Karpas-422 (cell line): Measurements from ENCODE around the gene FAM53C. TPM values are rescaled to one million over a fixed set of nuclear protein-coding genes. Genes with fewer than 3 reads are reported as not detected.

Experiments
- DNase-seq: peaks from one replicate; pipeline ENCODE4 v3.0.0-alpha.2; 2015
- H2AFZ ChIP-seq: fragments of 200-600 bp; sonication (generic); 2 replicates; pipeline ENCODE4 v1.6.1; 2014; ENCODE audit warnings: antibody characterized with exemption, low read length, mixed read lengths
- H3K27ac ChIP-seq: fragments of 200-600 bp; sonication (generic); 2 replicates; pipeline ENCODE4 v1.5.1; 2014; ENCODE audit warnings: mild to moderate bottlenecking, low read length, moderate library complexity
- H3K27me3 ChIP-seq: fragments of 200-600 bp; sonication (generic); 2 replicates; pipeline ENCODE4 v1.6.1; 2014; ENCODE audit warnings: low read length, mixed read lengths
- H3K36me3 ChIP-seq: fragments of 200-600 bp; sonication (generic); 2 replicates; pipeline ENCODE4 v1.6.1; 2014; ENCODE audit warnings: low read length, mixed read lengths; ENCODE audit not compliant: insufficient read depth
- H3K4me1 ChIP-seq: fragments of 200-600 bp; sonication (generic); 2 replicates; pipeline ENCODE4 v1.6.1; 2014; ENCODE audit warnings: mild to moderate bottlenecking, low read length, mixed read lengths
- H3K4me2 ChIP-seq: fragments of 200-600 bp; sonication (generic); 2 replicates; pipeline ENCODE4 v1.6.1; 2014; ENCODE audit warnings: low read length, low read depth, mild to moderate bottlenecking; ENCODE audit not compliant: poor library complexity, severe bottlenecking
- H3K4me3 ChIP-seq: fragments of 200-600 bp; sonication (generic); 2 replicates; pipeline ENCODE4 v1.5.1; 2014; ENCODE audit warnings: mild to moderate bottlenecking, antibody characterized with exemption, low read length, mixed read lengths
- H3K79me2 ChIP-seq: fragments of 200-600 bp; sonication (generic); 2 replicates; pipeline ENCODE4 v1.6.1; 2014; ENCODE audit warnings: mild to moderate bottlenecking, low read length, mixed read lengths
- H3K9ac ChIP-seq: fragments of 200-600 bp; sonication (generic); 2 replicates; pipeline ENCODE4 v1.6.0; 2014; ENCODE audit warnings: low read length
- H3K9me2 ChIP-seq: fragments of 200-600 bp; sonication (generic), shearing (Covaris generic); replicated peaks from 2 replicates; pipeline ENCODE4 v1.6.0; 2014; ENCODE audit warnings: mild to moderate bottlenecking, low read length, moderate library complexity; ENCODE audit not compliant: insufficient read depth
- H3K9me3 ChIP-seq: fragments of 300-700, 200-600 bp; sonication (generic); 2 replicates; pipeline ENCODE4 v1.6.1; 2014; ENCODE audit warnings: low read length, mixed read lengths
- H4K20me1 ChIP-seq: fragments of 200-600 bp; sonication (generic); 2 replicates; pipeline ENCODE4 v1.6.1; 2014; ENCODE audit warnings: mild to moderate bottlenecking, antibody characterized with exemption, low read length, low read depth; ENCODE audit not compliant: insufficient read depth
- total RNA-seq: library from RNA; depleted of rRNA; stranded (reverse); fragments of >200 nt; shearing (Covaris generic); gene quantifications from 2 replicates; pipeline ENCODE4 v1.2.3, GENCODE V29; 2014; ENCODE audit warnings: low replicate concordance

FAM53C gene
- total RNA-seq, 1 experiment from 2014 or later = 62.8 TPM

- Histone ChIP-seq H2AFZ (no peak overlapping the region), H3K27ac (no peak overlapping the region), H3K9ac (no peak overlapping the region), H3K27me3 (no peaks in the 10 kb centered on the region), H3K4me3 (no peak overlapping the region), H4K20me1 (peaks cover under 1% of the 10 kb centered on the region; the same call in 1 of the 2 replicates), H3K4me2 (no peak overlapping the region), H3K9me2 (no peaks in the 10 kb centered on the region), H3K36me3 (peaks cover 59% of the 10 kb centered on the region), H3K79me2 (peaks cover 29% of the 10 kb centered on the region), H3K4me1 (peaks cover 3% of the 10 kb centered on the region), H3K9me3 (no peaks in the 10 kb centered on the region)
- DNase-seq = no peak
These were observed 7.0 kb downstream of the FAM53C start for GRCh38 chr5:138344887-138345622.

DNA sequence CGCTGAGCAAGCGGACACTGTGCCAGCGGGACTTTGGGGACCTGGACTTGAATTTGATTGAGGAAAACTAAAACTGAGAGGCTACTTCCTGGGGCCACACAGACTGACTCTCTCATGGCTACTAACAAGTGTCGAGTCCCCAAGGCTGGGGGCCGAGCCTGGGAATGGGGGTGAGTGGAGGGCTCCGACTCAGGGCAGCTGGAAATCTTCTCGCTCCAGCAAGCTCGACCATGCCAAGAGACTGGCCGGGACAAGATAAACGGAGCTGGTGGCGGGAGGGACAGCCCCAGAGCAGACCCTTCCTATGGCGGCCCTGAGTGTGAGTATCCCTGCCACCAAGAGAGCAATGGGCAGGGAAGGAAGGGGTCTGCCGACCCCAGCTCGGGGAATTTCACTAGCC lies 8.8 kb downstream of the FAM53C start:
- H3K9ac ChIP-seq = no peak overlapping the region
- H4K20me1 ChIP-seq = no peaks in the 10 kb centered on the region
- H3K27ac ChIP-seq = no peak overlapping the region
- DNase-seq = no peak
- H3K9me2 ChIP-seq = no peaks in the 10 kb centered on the region
- H3K27me3 ChIP-seq = no peaks in the 10 kb centered on the region
- no peak overlapping the region for H3K4me3 ChIP-seq
- no peaks in the 10 kb centered on the region for H3K9me3 ChIP-seq
- H3K36me3 ChIP-seq = peaks cover 52% of the 10 kb centered on the region
- no peaks in the 10 kb centered on the region for H3K4me1 ChIP-seq
- H3K4me2 ChIP-seq = no peak overlapping the region
- H3K79me2 ChIP-seq = peaks cover 11% of the 10 kb centered on the region
- no peak overlapping the region for H2AFZ ChIP-seq

DNA sequence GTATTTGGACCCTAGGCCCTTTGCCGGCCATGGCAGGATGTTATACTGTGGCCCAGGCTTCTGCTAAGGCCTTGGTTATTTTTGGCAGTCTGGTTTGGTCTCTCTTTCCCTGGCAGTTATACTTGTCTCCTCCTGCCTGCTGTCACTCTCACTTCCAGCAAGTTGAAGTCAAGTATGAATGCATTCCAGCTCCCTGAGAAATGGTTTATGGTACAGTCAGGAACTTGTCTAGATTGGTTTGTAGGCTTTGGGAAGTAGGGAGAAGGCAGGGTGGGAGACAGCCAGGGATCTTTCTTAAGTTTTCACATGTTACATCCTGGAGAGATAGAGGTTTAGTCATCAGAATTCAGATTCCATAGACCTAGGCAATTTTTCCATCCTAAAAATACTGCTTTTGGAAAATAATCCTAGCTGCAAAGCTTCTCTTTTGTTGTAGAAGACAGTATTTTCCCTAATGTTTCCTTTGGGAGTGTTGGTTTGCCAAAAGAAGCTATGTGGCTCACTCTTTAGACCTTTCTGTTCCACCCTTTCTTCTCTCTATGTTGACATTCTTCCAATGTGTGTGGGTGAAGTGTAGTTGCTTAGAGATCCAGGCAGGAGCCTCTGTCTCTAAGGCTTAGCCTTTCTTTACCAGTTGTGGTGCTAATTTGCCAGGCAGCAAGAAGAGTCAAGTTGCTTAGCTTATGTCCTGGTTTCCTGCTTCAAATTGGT lies 11.9 kb downstream of the FAM53C start:
- 0 out of 2 replicates have a peak overlapping the region, but pooled peaks have one; percentile 19 for H3K27ac ChIP-seq
- peaks cover 23% of the 10 kb centered on the region for H3K79me2 ChIP-seq
- H3K4me3 ChIP-seq = no peak overlapping the region
- no peak overlapping the region for H2AFZ ChIP-seq
- no peaks in the 10 kb centered on the region for H4K20me1 ChIP-seq
- DNase-seq = no peak
- no peaks in the 10 kb centered on the region for H3K9me2 ChIP-seq
- H3K9me3 ChIP-seq = no peaks in the 10 kb centered on the region
- no peak overlapping the region for H3K4me2 ChIP-seq
- peaks cover 39% of the 10 kb centered on the region for H3K36me3 ChIP-seq
- H3K4me1 ChIP-seq = peaks cover 12% of the 10 kb centered on the region
- no peaks in the 10 kb centered on the region for H3K27me3 ChIP-seq
- H3K9ac ChIP-seq = no peak overlapping the region

DNA sequence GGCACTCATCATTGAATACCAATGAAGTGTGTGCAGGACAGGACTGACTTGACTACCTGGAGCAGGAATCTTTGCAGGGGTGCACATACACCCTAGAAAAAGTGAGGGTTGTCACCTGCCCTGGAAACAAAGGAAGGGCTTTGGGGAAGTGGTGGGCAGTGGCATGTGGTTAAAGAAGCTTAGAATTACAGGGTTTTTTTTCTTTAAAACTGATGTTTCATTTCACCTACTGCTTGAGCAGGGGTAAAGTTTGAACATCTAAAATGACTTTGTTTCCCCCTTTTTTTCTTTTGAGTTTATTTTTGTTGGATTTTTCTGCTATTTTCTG lies 12.5 kb downstream of the FAM53C start:
- Histone ChIP-seq H3K27me3 (no peaks in the 10 kb centered on the region), H3K36me3 (peaks cover 34% of the 10 kb centered on the region), H3K79me2 (peaks cover 29% of the 10 kb centered on the region), H3K4me3 (no peak overlapping the region), H3K9ac (no peak overlapping the region), H3K27ac (no peak overlapping the region), H4K20me1 (no peaks in the 10 kb centered on the region), H2AFZ (no peak overlapping the region), H3K9me2 (no peaks in the 10 kb centered on the region), H3K9me3 (no peaks in the 10 kb centered on the region), H3K4me2 (no peak overlapping the region), H3K4me1 (peaks cover 15% of the 10 kb centered on the region)
- no peak for DNase-seq

GRCh38 chr5:138351056-138351455 lies 13.0 kb downstream of the FAM53C start:
- H3K79me2 ChIP-seq = peaks cover 34% of the 10 kb centered on the region
- no peak overlapping the region for H3K27ac ChIP-seq
- no peaks in the 10 kb centered on the region for H3K27me3 ChIP-seq
- H3K9me2 ChIP-seq = no peaks in the 10 kb centered on the region
- no peaks in the 10 kb centered on the region for H4K20me1 ChIP-seq
- DNase-seq = no peak
- H3K9ac ChIP-seq = no peak overlapping the region
- H3K4me2 ChIP-seq = no peak overlapping the region
- H3K9me3 ChIP-seq = no peaks in the 10 kb centered on the region
- no peak overlapping the region for H2AFZ ChIP-seq
- H3K4me1 ChIP-seq = peaks cover 15% of the 10 kb centered on the region
- peaks cover 33% of the 10 kb centered on the region for H3K36me3 ChIP-seq
- H3K4me3 ChIP-seq = no peak overlapping the region

GRCh38 chr5:138351517-138351916 lies 13.5 kb downstream of the FAM53C start:
- Histone ChIP-seq H3K4me3 (no peak overlapping the region), H3K36me3 (peaks cover 33% of the 10 kb centered on the region), H3K4me2 (no peak overlapping the region), H3K27ac (no peak overlapping the region), H3K27me3 (no peaks in the 10 kb centered on the region), H3K9me2 (no peaks in the 10 kb centered on the region), H3K9ac (no peak overlapping the region), H3K9me3 (no peaks in the 10 kb centered on the region), H2AFZ (no peak overlapping the region), H4K20me1 (no peaks in the 10 kb centered on the region), H3K79me2 (peaks cover 38% of the 10 kb centered on the region), H3K4me1 (peaks cover 15% of the 10 kb centered on the region)
- DNase-seq = no peak

- Histone ChIP-seq H3K9ac (peak within 1 kb of the TSS; percentile 99), H3K9me2 (no peaks in the 10 kb centered on the region), H3K4me2 (peak within 1 kb of the TSS; percentile 83), H3K4me3 (peak within 1 kb of the TSS; percentile 98), H3K27ac (peak within 1 kb of the TSS; percentile 96), H3K79me2 (peaks cover 45% of the 10 kb centered on the region), H4K20me1 (no peaks in the 10 kb centered on the region), H3K36me3 (peaks cover 26% of the 10 kb centered on the region), H2AFZ (peak within 1 kb of the TSS; percentile 39; the same call in 1 of the 2 replicates), H3K27me3 (no peaks in the 10 kb centered on the region), H3K4me1 (peaks cover 15% of the 10 kb centered on the region), H3K9me3 (no peaks in the 10 kb centered on the region)
- DNase-seq = peak; percentile 97
These were observed 14.1 kb downstream of the FAM53C start, which contains the start of gene KDM3B for GRCh38 chr5:138352071-138352721. Gene KDM3B (plus strand): TSS chr5:138352685. CDS start chr5:138352796, 111 bp downstream.
